Measurements from ENCODE around the gene TAC1. TPM values are rescaled to one million over a fixed set of nuclear protein-coding genes. Genes with fewer than 3 reads are reported as not detected.

Gene TAC1
- total RNA-seq, 1 donor from 2014 or later: not detected

GRCh38 chr7:97722386-97722785, 9.5 kb upstream of the TAC1 start:
- no peak overlapping the region for H3K4me3 Mint-ChIP-seq (ENCODE audit: low read depth)
- no peaks in the 10 kb centered on the region for H3K9me3 Mint-ChIP-seq (ENCODE audit: low read depth)
- TF ChIP-seq, protein P1, sequence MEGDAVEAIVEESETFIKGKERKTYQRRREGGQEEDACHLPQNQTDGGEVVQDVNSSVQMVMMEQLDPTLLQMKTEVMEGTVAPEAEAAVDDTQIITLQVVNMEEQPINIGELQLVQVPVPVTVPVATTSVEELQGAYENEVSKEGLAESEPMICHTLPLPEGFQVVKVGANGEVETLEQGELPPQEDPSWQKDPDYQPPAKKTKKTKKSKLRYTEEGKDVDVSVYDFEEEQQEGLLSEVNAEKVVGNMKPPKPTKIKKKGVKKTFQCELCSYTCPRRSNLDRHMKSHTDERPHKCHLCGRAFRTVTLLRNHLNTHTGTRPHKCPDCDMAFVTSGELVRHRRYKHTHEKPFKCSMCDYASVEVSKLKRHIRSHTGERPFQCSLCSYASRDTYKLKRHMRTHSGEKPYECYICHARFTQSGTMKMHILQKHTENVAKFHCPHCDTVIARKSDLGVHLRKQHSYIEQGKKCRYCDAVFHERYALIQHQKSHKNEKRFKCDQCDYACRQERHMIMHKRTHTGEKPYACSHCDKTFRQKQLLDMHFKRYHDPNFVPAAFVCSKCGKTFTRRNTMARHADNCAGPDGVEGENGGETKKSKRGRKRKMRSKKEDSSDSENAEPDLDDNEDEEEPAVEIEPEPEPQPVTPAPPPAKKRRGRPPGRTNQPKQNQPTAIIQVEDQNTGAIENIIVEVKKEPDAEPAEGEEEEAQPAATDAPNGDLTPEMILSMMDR (IDR thresholded peaks at IDR 0.05; ENCODE audit: unreplicated experiment): no peak
- H3K36me3 Mint-ChIP-seq (ENCODE audit: insufficient read depth): no peaks in the 10 kb centered on the region
- H3K27me3 Mint-ChIP-seq: peaks cover 30% of the 10 kb centered on the region
- H3K4me1 Mint-ChIP-seq (ENCODE audit: low read depth): no peaks in the 10 kb centered on the region
- no peak overlapping the region for H3K27ac Mint-ChIP-seq
- no peak for DNase-seq (ENCODE audit: low spot score, unreplicated experiment)

- H3K27me3 Mint-ChIP-seq: peaks cover 92% of the 10 kb centered on the region
- peaks cover 19% of the 10 kb centered on the region for H3K4me1 Mint-ChIP-seq (ENCODE audit: low read depth)
- H3K27ac Mint-ChIP-seq: no peak overlapping the region
- no peaks in the 10 kb centered on the region for H3K9me3 Mint-ChIP-seq (ENCODE audit: low read depth)
- DNase-seq (ENCODE audit: low spot score, unreplicated experiment): no peak
- no peaks in the 10 kb centered on the region for H3K36me3 Mint-ChIP-seq (ENCODE audit: insufficient read depth)
- TF ChIP-seq, protein P1 (IDR thresholded peaks at IDR 0.05; ENCODE audit: unreplicated experiment): no peak
- peak overlapping the region; percentile 68 for H3K4me3 Mint-ChIP-seq (ENCODE audit: low read depth)
These were observed 834 bp downstream of the TAC1 start for GRCh38 chr7:97732565-97733275.

DNA sequence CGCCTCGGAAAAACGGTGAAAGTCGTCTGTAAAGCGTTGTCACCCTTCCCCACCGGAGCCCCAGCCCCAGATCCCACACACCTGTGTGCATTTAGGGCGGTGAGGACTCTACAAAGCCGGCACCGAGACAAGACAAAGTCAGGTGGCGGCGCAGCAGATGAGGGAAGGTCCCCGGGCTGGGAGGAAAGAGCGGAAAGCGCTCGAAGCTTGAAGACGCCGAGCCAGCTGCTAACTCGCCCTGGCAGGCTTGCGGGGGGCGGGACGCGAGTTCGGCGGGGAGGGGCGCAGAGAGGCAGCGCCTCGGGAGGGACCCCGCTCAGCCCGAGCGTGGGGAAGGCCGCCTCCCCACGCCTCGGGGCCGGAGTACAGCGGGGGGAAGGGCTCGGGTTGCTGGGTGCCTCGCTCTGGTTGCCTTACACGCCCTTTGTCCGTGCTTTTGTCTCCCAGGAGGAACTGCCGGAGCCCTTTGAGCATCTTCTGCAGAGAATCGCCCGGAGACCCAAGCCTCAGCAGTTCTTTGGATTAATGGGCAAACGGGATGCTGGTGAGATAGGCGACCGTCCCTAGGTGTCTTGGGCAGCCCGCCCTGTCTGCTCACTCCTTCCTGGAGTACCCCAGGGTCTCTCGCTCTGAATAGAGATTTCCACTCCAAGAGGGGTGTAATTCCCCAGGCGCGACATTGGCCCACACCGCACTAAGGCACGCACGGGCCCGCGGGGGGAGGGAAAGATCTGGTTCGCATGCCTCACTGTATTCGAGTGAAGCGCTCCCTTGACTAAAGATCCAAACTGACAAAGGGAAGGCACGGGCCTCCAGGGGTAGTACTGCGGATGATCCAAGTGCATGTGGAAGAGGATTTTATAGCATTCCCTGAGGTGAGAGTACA, 1.6 kb downstream of the TAC1 start:
- no peaks in the 10 kb centered on the region for H3K9me3 Mint-ChIP-seq (ENCODE audit: low read depth)
- H3K27me3 Mint-ChIP-seq: peaks cover 90% of the 10 kb centered on the region
- H3K27ac Mint-ChIP-seq: no peak overlapping the region
- peaks cover 19% of the 10 kb centered on the region for H3K4me1 Mint-ChIP-seq (ENCODE audit: low read depth)
- TF ChIP-seq, protein P1 (IDR thresholded peaks at IDR 0.05; ENCODE audit: unreplicated experiment): no peak
- H3K36me3 Mint-ChIP-seq (ENCODE audit: insufficient read depth): no peaks in the 10 kb centered on the region
- no peak for DNase-seq (ENCODE audit: low spot score, unreplicated experiment)
- H3K4me3 Mint-ChIP-seq (ENCODE audit: low read depth): peak overlapping the region; percentile 68

DNA sequence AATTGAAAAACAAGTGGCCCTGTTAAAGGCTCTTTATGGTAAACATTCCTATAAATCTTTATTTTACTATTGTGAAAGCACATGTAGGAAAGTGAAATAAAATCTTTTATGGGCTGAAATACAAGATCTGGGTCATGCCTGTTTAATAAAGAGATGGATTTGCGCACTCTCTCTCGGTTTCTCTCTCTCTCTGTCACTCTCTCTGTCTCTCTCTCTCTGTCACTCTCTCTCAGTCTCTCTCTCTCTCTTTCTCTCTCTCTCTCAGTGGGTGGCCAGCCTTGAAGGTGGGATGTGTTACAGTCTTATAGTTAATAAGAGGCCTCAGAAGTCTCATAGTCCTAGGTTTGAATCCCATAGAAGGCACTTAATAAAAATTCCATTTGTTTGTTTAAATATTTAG, 2.4 kb downstream of the TAC1 start:
- H3K9me3 Mint-ChIP-seq (ENCODE audit: low read depth): no peaks in the 10 kb centered on the region
- DNase-seq (ENCODE audit: low spot score, unreplicated experiment): no peak
- peaks cover 85% of the 10 kb centered on the region for H3K27me3 Mint-ChIP-seq
- no peaks in the 10 kb centered on the region for H3K36me3 Mint-ChIP-seq (ENCODE audit: insufficient read depth)
- H3K4me3 Mint-ChIP-seq (ENCODE audit: low read depth): no peak overlapping the region
- peaks cover 19% of the 10 kb centered on the region for H3K4me1 Mint-ChIP-seq (ENCODE audit: low read depth)
- TF ChIP-seq, protein P1 (IDR thresholded peaks at IDR 0.05; ENCODE audit: unreplicated experiment): no peak
- H3K27ac Mint-ChIP-seq: peak overlapping the region; percentile 33

GRCh38 chr7:97735075-97735474, 3.2 kb downstream of the TAC1 start:
- DNase-seq (ENCODE audit: low spot score, unreplicated experiment): no peak
- TF ChIP-seq, protein P1 (IDR thresholded peaks at IDR 0.05; ENCODE audit: unreplicated experiment): no peak
- peaks cover 19% of the 10 kb centered on the region for H3K4me1 Mint-ChIP-seq (ENCODE audit: low read depth)
- no peaks in the 10 kb centered on the region for H3K36me3 Mint-ChIP-seq (ENCODE audit: insufficient read depth)
- H3K27ac Mint-ChIP-seq: no peak overlapping the region
- peaks cover 81% of the 10 kb centered on the region for H3K27me3 Mint-ChIP-seq
- no peaks in the 10 kb centered on the region for H3K9me3 Mint-ChIP-seq (ENCODE audit: low read depth)
- no peak overlapping the region for H3K4me3 Mint-ChIP-seq (ENCODE audit: low read depth)

All from progenitor cell of endocrine pancreas (in vitro differentiated cells).